ENCODE results near the gene RPL27A.
A peak's percentile ranks its signal among the peaks of the same experiment; 100 is the strongest.
"Not testable (repeated sequence)": the region's sequence is repeated elsewhere in the genome, so short reads cannot be mapped to it uniquely, and the experiment has no call there.

The RPL27A gene

GRCh38 chr11:8682303-8683114 is at the start of gene RPL27A, which contains the start of gene TRIM66:
RPL27A (plus strand) TSS chr11:8682792; CDS start chr11:8682814, 22 bp downstream.
TRIM66 (minus strand) TSS chr11:8682665; CDS start chr11:8672274, 10,391 bp downstream.
- peak; percentile 81 for DNase-seq

- DNase-seq = no peak
Observed at GRCh38 chr11:8634498-8634897, 48.1 kb upstream of the RPL27A start.

- no peak for DNase-seq
Observed at GRCh38 chr11:8636127-8636526, 46.5 kb upstream of the RPL27A start.

- DNase-seq = no peak
Observed at GRCh38 chr11:8638300-8638699, 44.3 kb upstream of the RPL27A start.

GRCh38 chr11:8639655-8640054 is 42.9 kb upstream of the RPL27A start:
- DNase-seq = no peak

GRCh38 chr11:8640267-8640906 is 42.2 kb upstream of the RPL27A start:
- no peak for DNase-seq

- no peak for DNase-seq
Observed at GRCh38 chr11:8641332-8641731, 41.3 kb upstream of the RPL27A start.

- no peak for DNase-seq
Observed at GRCh38 chr11:8642196-8642841, 40.3 kb upstream of the RPL27A start.

GRCh38 chr11:8646873-8647272 is 35.7 kb upstream of the RPL27A start:
- no peak for DNase-seq

GRCh38 chr11:8649361-8649760 is 33.2 kb upstream of the RPL27A start:
- DNase-seq = no peak

- DNase-seq = no peak
Observed at GRCh38 chr11:8650401-8650990, 32.1 kb upstream of the RPL27A start.

GRCh38 chr11:8652140-8652539 is 30.5 kb upstream of the RPL27A start:
- DNase-seq = no peak

GRCh38 chr11:8654503-8654902 is 28.1 kb upstream of the RPL27A start:
- DNase-seq = no peak

GRCh38 chr11:8656291-8656690 is 26.3 kb upstream of the RPL27A start:
- DNase-seq = no peak

GRCh38 chr11:8658321-8659057 is 24.1 kb upstream of the RPL27A start:
- DNase-seq = peak; percentile 5

- no peak for DNase-seq
Observed at GRCh38 chr11:8661001-8661795, 21.4 kb upstream of the RPL27A start.

GRCh38 chr11:8665222-8665621 is 17.4 kb upstream of the RPL27A start:
- DNase-seq = no peak

- not testable (repeated sequence) for DNase-seq
Observed at GRCh38 chr11:8670081-8670480, 12.5 kb upstream of the RPL27A start.

- DNase-seq = no peak
Observed at GRCh38 chr11:8671193-8671612, 11.4 kb upstream of the RPL27A start.

- DNase-seq = no peak
Observed at GRCh38 chr11:8671651-8672062, 10.9 kb upstream of the RPL27A start.

GRCh38 chr11:8672346-8672745 is 10.2 kb upstream of the RPL27A start:
- no peak for DNase-seq

- DNase-seq = no peak
Observed at GRCh38 chr11:8674859-8675258, 7.7 kb upstream of the RPL27A start.

All from NCI-H1417 treated with DMSO at 0.1 percent for 48 hours (cell line).